Large intestine (tissue), 12 donors: ENCODE measurements around the gene NPHP3. TPM values are rescaled to one million over a fixed set of nuclear protein-coding genes. Genes with fewer than 3 reads are reported as not detected.
"Not testable (repeated sequence)": the region's sequence is repeated elsewhere in the genome, so short reads cannot be mapped to it uniquely, and the experiment has no call there.

Source experiments
- DNase-seq, 2 donors: peaks; one replicate each; pipeline versions ENCODE4 v3.0.0 to v3.0.0-alpha.2; 2013
- H3K27ac ChIP-seq: one replicate; pipeline ENCODE4 v1.5.1; 2013; ENCODE audit warnings: low read length
- H3K27me3 ChIP-seq: 2 replicates; pipeline ENCODE4 v1.6.1; 2013; ENCODE audit warnings: low read length; ENCODE audit not compliant: control insufficient read depth, insufficient read depth
- H3K36me3 ChIP-seq: 2 replicates; pipeline ENCODE4 v1.6.1; 2013; ENCODE audit warnings: low read length; ENCODE audit not compliant: control insufficient read depth, insufficient read depth
- H3K4me1 ChIP-seq: one replicate; pipeline ENCODE4 v1.6.1; 2013; ENCODE audit warnings: low read length; ENCODE audit not compliant: control insufficient read depth, insufficient read depth
- H3K4me3 ChIP-seq: one replicate; pipeline ENCODE4 v1.5.1; 2013; ENCODE audit warnings: low read length
- H3K9me3 ChIP-seq: one replicate; pipeline ENCODE4 v1.6.1; 2013; ENCODE audit warnings: mild to moderate bottlenecking, low read depth, low read length, moderate library complexity; ENCODE audit not compliant: control insufficient read depth
- WGBS: methylation state at CpG from one replicate; pipeline ENCODE4 v1.1.5; 2013; ENCODE audit warnings: low lambda C conversion rate; ENCODE audit not compliant: insufficient coverage; 5-methylcytosine and 5-hydroxymethylcytosine counted together
- long read RNA-seq, 11 donors: transcript quantifications; one replicate each; lab custom pipeline, GENCODE V29; 2026
- polyA plus RNA-seq: library from polyadenylated mRNA; unstranded; fragments of 120-200 nt; gene quantifications from one replicate; pipeline ENCODE4 v1.2.1, GENCODE V29; 2013

NPHP3 gene, protein sequence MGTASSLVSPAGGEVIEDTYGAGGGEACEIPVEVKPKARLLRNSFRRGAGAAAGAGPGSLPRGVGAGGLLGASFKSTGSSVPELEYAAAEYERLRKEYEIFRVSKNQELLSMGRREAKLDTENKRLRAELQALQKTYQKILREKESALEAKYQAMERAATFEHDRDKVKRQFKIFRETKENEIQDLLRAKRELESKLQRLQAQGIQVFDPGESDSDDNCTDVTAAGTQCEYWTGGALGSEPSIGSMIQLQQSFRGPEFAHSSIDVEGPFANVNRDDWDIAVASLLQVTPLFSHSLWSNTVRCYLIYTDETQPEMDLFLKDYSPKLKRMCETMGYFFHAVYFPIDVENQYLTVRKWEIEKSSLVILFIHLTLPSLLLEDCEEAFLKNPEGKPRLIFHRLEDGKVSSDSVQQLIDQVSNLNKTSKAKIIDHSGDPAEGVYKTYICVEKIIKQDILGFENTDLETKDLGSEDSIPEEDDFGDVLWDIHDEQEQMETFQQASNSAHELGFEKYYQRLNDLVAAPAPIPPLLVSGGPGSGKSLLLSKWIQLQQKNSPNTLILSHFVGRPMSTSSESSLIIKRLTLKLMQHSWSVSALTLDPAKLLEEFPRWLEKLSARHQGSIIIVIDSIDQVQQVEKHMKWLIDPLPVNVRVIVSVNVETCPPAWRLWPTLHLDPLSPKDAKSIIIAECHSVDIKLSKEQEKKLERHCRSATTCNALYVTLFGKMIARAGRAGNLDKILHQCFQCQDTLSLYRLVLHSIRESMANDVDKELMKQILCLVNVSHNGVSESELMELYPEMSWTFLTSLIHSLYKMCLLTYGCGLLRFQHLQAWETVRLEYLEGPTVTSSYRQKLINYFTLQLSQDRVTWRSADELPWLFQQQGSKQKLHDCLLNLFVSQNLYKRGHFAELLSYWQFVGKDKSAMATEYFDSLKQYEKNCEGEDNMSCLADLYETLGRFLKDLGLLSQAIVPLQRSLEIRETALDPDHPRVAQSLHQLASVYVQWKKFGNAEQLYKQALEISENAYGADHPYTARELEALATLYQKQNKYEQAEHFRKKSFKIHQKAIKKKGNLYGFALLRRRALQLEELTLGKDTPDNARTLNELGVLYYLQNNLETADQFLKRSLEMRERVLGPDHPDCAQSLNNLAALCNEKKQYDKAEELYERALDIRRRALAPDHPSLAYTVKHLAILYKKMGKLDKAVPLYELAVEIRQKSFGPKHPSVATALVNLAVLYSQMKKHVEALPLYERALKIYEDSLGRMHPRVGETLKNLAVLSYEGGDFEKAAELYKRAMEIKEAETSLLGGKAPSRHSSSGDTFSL (N-terminal part only)
- polyA plus RNA-seq, result 34.1 TPM
- long read RNA-seq, donor 1, full-length matches to known transcripts, result 1 of 1 reads
- long read RNA-seq, donor 1, partial matches to known transcripts, result 0 of 1 reads
- long read RNA-seq, donor 1, other reads (novel, unspliced or antisense), result 0 of 1 reads
- long read RNA-seq, donor 2, partial matches to known transcripts, result 5 of 5 reads
- long read RNA-seq, donor 2, other reads (novel, unspliced or antisense), result 0 of 5 reads
- long read RNA-seq, donor 3, result 0 reads
- long read RNA-seq, donor 4, result 0 reads
- long read RNA-seq, donor 5, full-length matches to known transcripts, result 2 of 2 reads
- long read RNA-seq, donor 5, partial matches to known transcripts, result 0 of 2 reads
- long read RNA-seq, donor 5, other reads (novel, unspliced or antisense), result 0 of 2 reads
- long read RNA-seq, donor 6, full-length matches to known transcripts, result 2 of 2 reads
- long read RNA-seq, donor 6, partial matches to known transcripts, result 0 of 2 reads
- long read RNA-seq, donor 6, other reads (novel, unspliced or antisense), result 0 of 2 reads
- long read RNA-seq, donor 7, full-length matches to known transcripts, result 1 of 1 reads
- long read RNA-seq, donor 7, partial matches to known transcripts, result 0 of 1 reads
- long read RNA-seq, donor 7, other reads (novel, unspliced or antisense), result 0 of 1 reads
- long read RNA-seq, donor 8, result 0 reads
- long read RNA-seq, donor 9, full-length matches to known transcripts, result 1 of 1 reads
- long read RNA-seq, donor 9, partial matches to known transcripts, result 0 of 1 reads
- long read RNA-seq, donor 9, other reads (novel, unspliced or antisense), result 0 of 1 reads
- long read RNA-seq, donor 10, result 0 reads
- long read RNA-seq, donor 11, result 0 reads

GRCh38 chr3:132722165-132723023 is at the start of gene NPHP3:
NPHP3 (minus strand) TSS chr3:132722409; CDS start chr3:132722355, 54 bp downstream.
- H3K27me3 ChIP-seq, result no peaks in the 10 kb centered on the region
- WGBS, result no CpG with 5 or more reads among the region's 96 CpGs
- H3K4me3 ChIP-seq, result peak within 1 kb of the TSS; percentile 84
- DNase-seq, result peak; percentile 94
- peaks cover 5% of the 10 kb centered on the region for H3K36me3 ChIP-seq
- H3K27ac ChIP-seq, result peak within 1 kb of the TSS; percentile 85
- H3K4me1 ChIP-seq, result no peaks in the 10 kb centered on the region
- peaks cover 2% of the 10 kb centered on the region for H3K9me3 ChIP-seq

DNA sequence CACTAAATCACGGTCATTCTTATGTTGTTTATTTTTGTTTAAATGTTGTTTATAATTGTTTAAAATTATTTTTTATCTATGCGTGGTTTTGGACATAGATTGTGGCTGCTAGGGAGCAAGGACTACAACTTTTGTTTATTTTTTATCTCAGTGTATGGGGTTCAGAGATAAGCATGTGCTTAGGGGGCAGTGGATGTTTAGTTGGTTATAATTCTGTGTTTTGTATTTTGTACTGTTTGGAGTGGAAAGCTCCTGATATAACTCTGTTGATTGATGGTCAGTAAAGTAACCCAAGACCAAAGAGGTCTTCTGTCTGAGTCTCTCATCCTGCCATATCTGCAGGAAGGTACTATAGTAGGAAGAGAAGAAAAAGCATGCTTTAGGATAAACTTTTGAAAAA is 36.5 kb upstream of the NPHP3 start:
- H3K27me3 ChIP-seq, result no peaks in the 10 kb centered on the region
- H3K4me1 ChIP-seq, result no peaks in the 10 kb centered on the region
- no peaks in the 10 kb centered on the region for H3K9me3 ChIP-seq
- H3K27ac ChIP-seq, result no peak overlapping the region
- 72% methylated on average over 2 of the region's 2 CpGs for WGBS
- DNase-seq, result no peak
- no peak overlapping the region for H3K4me3 ChIP-seq
- no peaks in the 10 kb centered on the region for H3K36me3 ChIP-seq

DNA sequence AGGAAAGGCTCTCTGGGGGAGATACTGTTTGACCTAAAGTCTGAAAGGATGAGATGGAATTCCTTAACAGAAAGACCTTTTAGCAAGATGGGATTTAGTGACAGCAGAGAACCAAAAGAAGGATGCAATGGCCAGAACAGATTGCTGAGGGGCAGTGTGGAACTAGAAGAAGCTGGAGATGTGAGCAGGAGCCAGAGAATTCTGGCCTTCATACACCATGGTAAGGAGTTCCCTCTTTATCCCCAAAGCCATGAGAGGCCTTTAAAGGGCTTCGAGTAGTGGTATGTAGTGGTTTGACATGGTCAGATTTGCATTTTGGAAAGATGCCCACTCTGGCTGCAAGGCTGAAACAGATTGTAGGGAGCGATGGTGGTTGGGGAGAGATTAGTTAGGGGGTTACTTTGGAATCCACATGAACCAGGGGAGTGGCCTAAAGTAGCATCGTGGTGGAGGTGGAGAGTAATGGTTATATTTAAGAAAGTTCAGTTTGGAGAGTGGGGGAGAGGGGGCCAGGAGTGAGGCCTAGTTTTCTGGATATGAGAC is 34.0 kb upstream of the NPHP3 start:
- Histone ChIP-seq H3K36me3 (no peaks in the 10 kb centered on the region), H3K27ac (no peak overlapping the region), H3K4me1 (no peaks in the 10 kb centered on the region), H3K9me3 (no peaks in the 10 kb centered on the region), H3K4me3 (no peak overlapping the region), H3K27me3 (no peaks in the 10 kb centered on the region)
- no peak for DNase-seq
- WGBS, result no CpG with 5 or more reads among the region's 3 CpGs

DNA sequence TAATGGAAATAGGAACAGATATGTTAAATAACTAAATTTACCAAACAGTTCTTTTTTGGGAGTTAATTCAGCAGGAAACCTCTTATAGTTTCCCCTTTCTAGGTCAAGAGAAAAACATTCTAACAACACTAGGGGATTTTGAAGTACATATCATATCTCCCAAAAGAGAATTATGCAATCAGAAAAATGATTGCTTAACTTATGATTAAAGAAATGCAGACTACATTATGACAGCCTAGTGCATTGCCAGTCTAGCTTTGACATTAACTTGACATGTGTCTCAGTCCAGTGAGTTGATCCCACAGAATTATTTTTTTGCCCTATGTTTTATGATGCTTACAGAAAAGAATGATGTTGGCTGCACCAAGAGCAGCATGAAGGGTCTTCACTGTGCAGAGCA is 31.7 kb upstream of the NPHP3 start:
- Histone ChIP-seq H3K9me3 (no peaks in the 10 kb centered on the region), H3K4me1 (no peaks in the 10 kb centered on the region), H3K36me3 (no peaks in the 10 kb centered on the region), H3K4me3 (no peak overlapping the region), H3K27me3 (no peaks in the 10 kb centered on the region), H3K27ac (no peak overlapping the region)
- DNase-seq, result no peak

DNA sequence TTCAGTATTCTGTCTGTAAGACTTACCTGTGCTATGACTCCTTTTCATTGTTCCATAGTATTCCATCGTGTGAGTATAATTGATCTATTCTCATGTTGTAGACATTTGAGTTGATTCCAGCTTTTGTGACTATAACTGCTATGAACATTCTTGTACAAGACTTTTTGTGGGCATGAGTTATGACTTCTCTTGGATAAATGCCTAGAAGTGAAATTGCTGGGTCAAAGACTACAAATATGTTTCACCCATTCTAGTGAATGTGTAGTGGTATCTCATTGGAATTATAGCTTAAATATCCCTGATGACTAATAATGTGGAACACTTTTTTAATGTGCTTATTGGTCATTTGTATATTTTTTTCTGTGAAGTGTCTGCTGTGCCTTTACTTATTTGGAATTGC is 27.6 kb upstream of the NPHP3 start:
- H3K27me3 ChIP-seq, result no peaks in the 10 kb centered on the region
- WGBS, result no CpG with 5 or more reads among the region's 1 CpG
- no peaks in the 10 kb centered on the region for H3K9me3 ChIP-seq
- no peak for DNase-seq
- no peak overlapping the region for H3K4me3 ChIP-seq
- H3K36me3 ChIP-seq, result no peaks in the 10 kb centered on the region
- no peak overlapping the region for H3K27ac ChIP-seq
- H3K4me1 ChIP-seq, result no peaks in the 10 kb centered on the region

DNA sequence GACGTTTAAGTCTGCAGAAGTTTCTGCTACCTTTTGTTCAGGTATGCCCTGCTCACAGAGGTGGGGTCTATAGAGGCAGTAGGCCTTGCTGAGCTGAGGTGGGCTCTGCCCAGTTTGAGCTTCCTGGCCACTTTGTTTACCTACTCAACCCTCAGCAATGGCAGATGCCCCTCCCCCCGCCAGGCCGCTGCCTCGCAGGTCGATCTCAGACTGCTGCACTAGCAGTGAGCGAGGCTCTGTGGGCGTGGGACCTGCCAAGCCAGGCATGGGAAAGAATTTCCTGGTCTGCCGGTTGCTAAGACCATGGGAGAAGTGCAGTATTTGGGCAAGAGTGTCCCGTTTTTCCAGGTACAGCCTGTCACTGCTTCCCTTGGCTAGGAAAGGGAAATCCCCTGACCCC is 24.5 kb upstream of the NPHP3 start:
- not testable (repeated sequence) for H3K27me3 ChIP-seq, H3K27ac ChIP-seq, H3K4me3 ChIP-seq, H3K36me3 ChIP-seq, H3K4me1 ChIP-seq, H3K9me3 ChIP-seq, DNase-seq
- whole genome bisulfite sequencing, result no CpG with 5 or more reads among the region's 9 CpGs

DNA sequence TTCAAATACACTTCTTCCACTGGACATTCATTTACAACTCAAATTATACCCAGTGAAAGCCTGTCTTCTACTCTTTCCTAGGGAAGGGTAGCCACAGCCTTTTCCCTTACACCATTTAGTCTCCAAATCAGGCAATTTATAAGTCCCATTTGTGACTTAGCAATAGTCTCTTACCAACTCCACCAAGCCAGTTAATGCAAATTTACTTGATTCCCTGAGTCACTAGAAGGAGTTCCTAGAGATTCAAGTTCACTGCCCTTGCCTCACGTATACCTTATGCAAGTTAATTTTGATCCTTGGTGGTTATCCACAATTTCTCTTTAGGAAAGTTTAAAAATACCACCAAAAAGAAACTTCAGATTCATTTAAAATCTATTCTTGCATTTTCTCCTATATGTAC is 16.1 kb upstream of the NPHP3 start:
- no peak for DNase-seq
- 100% methylated on average over 1 of the region's 1 CpG for WGBS
- H3K4me1 ChIP-seq, result no peaks in the 10 kb centered on the region
- H3K27ac ChIP-seq, result no peak overlapping the region
- no peaks in the 10 kb centered on the region for H3K9me3 ChIP-seq
- H3K4me3 ChIP-seq, result no peak overlapping the region
- peaks cover 2% of the 10 kb centered on the region for H3K27me3 ChIP-seq
- no peaks in the 10 kb centered on the region for H3K36me3 ChIP-seq

- no peak overlapping the region for H3K27ac ChIP-seq
- no peaks in the 10 kb centered on the region for H3K4me1 ChIP-seq
- no peak overlapping the region for H3K4me3 ChIP-seq
- H3K9me3 ChIP-seq, result no peaks in the 10 kb centered on the region
- H3K27me3 ChIP-seq, result peaks cover 10% of the 10 kb centered on the region
- DNase-seq, result no peak
- no peaks in the 10 kb centered on the region for H3K36me3 ChIP-seq
Observed at GRCh38 chr3:132735589-132735988, 13.4 kb upstream of the NPHP3 start.
